GM23248 (cell line): ENCODE measurements around the gene PIGQ. TPM values are rescaled to one million over a fixed set of nuclear protein-coding genes. Genes with fewer than 3 reads are reported as not detected.

ENCODE experiments used
- DNase-seq: peaks from one replicate; pipeline ENCODE4 v3.0.0-alpha.2; 2015
- H2AFZ ChIP-seq: fragments of 200-600 bp; sonication (generic); 2 replicates; pipeline ENCODE4 v1.6.1; 2016; ENCODE audit warnings: antibody characterized with exemption
- H3F3A ChIP-seq: fragments of 200-600 bp; sonication (generic); 2 replicates; pipeline ENCODE4 v1.6.1; 2016; ENCODE audit warnings: mild to moderate bottlenecking, antibody characterized with exemption, mixed run types; ENCODE audit not compliant: insufficient read depth
- H3K27ac ChIP-seq: fragments of 200-600 bp; sonication (generic); 2 replicates; pipeline ENCODE4 v1.5.1; 2016; ENCODE audit warnings: mild to moderate bottlenecking
- H3K27me3 ChIP-seq: fragments of 200-600 bp; sonication (generic); replicated peaks from 2 replicates; pipeline ENCODE4 v1.6.1; 2016; ENCODE audit warnings: mild to moderate bottlenecking; ENCODE audit not compliant: insufficient read depth
- H3K36me3 ChIP-seq: fragments of 200-600 bp; sonication (generic); 2 replicates; pipeline ENCODE4 v1.6.1; 2016; ENCODE audit warnings: low read depth, mild to moderate bottlenecking
- H3K4me1 ChIP-seq: fragments of 200-600 bp; sonication (generic); 2 replicates; pipeline ENCODE4 v1.6.1; 2016; ENCODE audit warnings: mild to moderate bottlenecking; ENCODE audit not compliant: insufficient read depth
- H3K4me2 ChIP-seq: fragments of 200-600 bp; sonication (generic); one replicate; pipeline ENCODE4 v1.6.1; 2016; ENCODE audit warnings: mild to moderate bottlenecking; ENCODE audit not compliant: unreplicated experiment
- H3K4me3 ChIP-seq: fragments of 200-600 bp; sonication (generic); 2 replicates; pipeline ENCODE4 v1.5.1; 2016; ENCODE audit warnings: mild to moderate bottlenecking
- H3K79me2 ChIP-seq: fragments of 200-600 bp; sonication (generic); 2 replicates; pipeline ENCODE4 v1.6.1; 2016; ENCODE audit warnings: mild to moderate bottlenecking; ENCODE audit not compliant: insufficient read depth
- H3K9ac ChIP-seq: fragments of 200-600 bp; sonication (generic); 2 replicates; pipeline ENCODE4 v1.6.1; 2016; ENCODE audit warnings: mild to moderate bottlenecking
- H3K9me2 ChIP-seq: fragments of 200-600 bp; sonication (generic); 2 replicates; pipeline ENCODE4 v1.6.1; 2016; ENCODE audit warnings: mixed run types, mild to moderate bottlenecking, moderate library complexity; ENCODE audit not compliant: insufficient read depth
- H3K9me3 ChIP-seq: fragments of 200-600 bp; sonication (generic); one replicate; pipeline ENCODE4 v1.6.1; 2017; ENCODE audit warnings: low read depth
- H4K20me1 ChIP-seq: fragments of 200-600 bp; sonication (generic); 2 replicates; pipeline ENCODE4 v1.6.0; 2016; ENCODE audit not compliant: insufficient read depth
- EZH2 ChIP-seq: fragments of 200-600 bp; sonication (generic); IDR thresholded peaks from 2 replicates; pipeline ENCODE4 v1.6.1; 2018; ENCODE audit warnings: antibody characterized with exemption, mild to moderate bottlenecking; ENCODE audit not compliant: insufficient read depth, poor library complexity, severe bottlenecking
- EZH2phosphoT487 ChIP-seq: fragments of 200-600 bp; sonication (generic); IDR thresholded peaks from 2 replicates; pipeline ENCODE4 v1.6.1; 2018; ENCODE audit warnings: antibody characterized with exemption, moderate library complexity, mild to moderate bottlenecking, low read depth; ENCODE audit not compliant: insufficient read depth
- WGBS, 2 experiments: methylation state at CpG; one replicate each; pipeline ENCODE4 v1.1.6; 2015 to 2017; ENCODE audit warnings: low lambda C conversion rate in 2 of 2, low coverage in 1 of 2; ENCODE audit errors: missing lambda C conversion rate in 2 of 2; 5-methylcytosine and 5-hydroxymethylcytosine counted together
- in situ Hi-C: fragments of 300-500 bp; cut with MboI; formaldehyde crosslinking; loops from 2 replicates; pipeline ENCODE4 v1.15.0; 2020
- polyA plus RNA-seq: library from polyadenylated mRNA; unstranded; fragments of >200 nt; fragmentation: Nextera tagmentation; extraction: Ambion mirVana; gene quantifications from 2 replicates; pipeline ENCODE4 v1.2.1, GENCODE V29; 2016
- total RNA-seq: library from RNA; depleted of rRNA; stranded (reverse); fragments of >200 nt; shearing (Covaris generic); gene quantifications from 2 replicates; pipeline ENCODE4 v1.2.3, GENCODE V29; 2014

PIGQ gene
- total and polyA plus RNA-seq, 2 experiments from 2014 or later: 31.6 to 35.0 TPM

- H3K79me2 ChIP-seq: peaks cover 70% of the 10 kb centered on the region
- 98 to 99% methylated on average over 39 to 42 of the region's 43 CpGs for WGBS, 2 experiments
Observed at GRCh38 chr16:598823-599739, 29.3 kb downstream of the PIGQ start.

GRCh38 chr16:600781-601180, 31.0 kb downstream of the PIGQ start:
- no peaks in the 10 kb centered on the region for H3K4me1 ChIP-seq
- no peak overlapping the region for H3K4me2 ChIP-seq
- no peak for TF ChIP-seq EZH2
- TF ChIP-seq EZH2phosphoT487: no peak
- no peaks in the 10 kb centered on the region for H3K27me3 ChIP-seq
- H3K9me3 ChIP-seq: no peaks in the 10 kb centered on the region
- H3K9me2 ChIP-seq: no peaks in the 10 kb centered on the region
- 70 to 73% methylated on average over 7 of the region's 7 CpGs for WGBS, 2 experiments
- H3K9ac ChIP-seq: no peak overlapping the region
- no peak overlapping the region for H3K27ac ChIP-seq
- H3K36me3 ChIP-seq: no peaks in the 10 kb centered on the region
- H3K79me2 ChIP-seq: peaks cover 70% of the 10 kb centered on the region
- no peak for DNase-seq
- no peaks in the 10 kb centered on the region for H4K20me1 ChIP-seq
- no peak overlapping the region for H2AFZ ChIP-seq
- no peak overlapping the region for H3K4me3 ChIP-seq
- no peaks in the 10 kb centered on the region for H3F3A ChIP-seq
- in situ Hi-C loops: no loop called here

More at GRCh38 chr16:598823-599739, 29.3 kb downstream of the PIGQ start:
- Histone ChIP-seq H3K4me1 (no peaks in the 10 kb centered on the region), H3F3A (no peaks in the 10 kb centered on the region), H3K9me2 (no peaks in the 10 kb centered on the region), H3K27me3 (no peaks in the 10 kb centered on the region), H3K36me3 (no peaks in the 10 kb centered on the region), H4K20me1 (no peaks in the 10 kb centered on the region), H3K27ac (no peak overlapping the region), H2AFZ (no peak overlapping the region), H3K4me2 (no peak overlapping the region), H3K9ac (no peak overlapping the region), H3K4me3 (no peak overlapping the region), H3K9me3 (no peaks in the 10 kb centered on the region)
- no peak for TF ChIP-seq EZH2phosphoT487
- no peak for TF ChIP-seq EZH2
- in situ Hi-C loops: no loop called here
- DNase-seq: no peak

- Histone ChIP-seq H3K9me2 (no peaks in the 10 kb centered on the region), H3K4me1 (no peaks in the 10 kb centered on the region), H3K27ac (no peak overlapping the region), H3K9ac (no peak overlapping the region), H3K4me3 (no peak overlapping the region), H3K79me2 (peaks cover 68% of the 10 kb centered on the region), H2AFZ (no peak overlapping the region), H3K36me3 (no peaks in the 10 kb centered on the region), H3K27me3 (no peaks in the 10 kb centered on the region), H4K20me1 (no peaks in the 10 kb centered on the region), H3K9me3 (no peaks in the 10 kb centered on the region), H3F3A (no peaks in the 10 kb centered on the region), H3K4me2 (no peak overlapping the region)
- TF ChIP-seq EZH2phosphoT487 (no peak), EZH2 (no peak)
- WGBS, 2 experiments: 76 to 78% methylated on average over 5 of the region's 5 CpGs
- no peak for DNase-seq
- in situ Hi-C loops: no loop called here
Observed at GRCh38 chr16:603933-604332, 34.2 kb downstream of the PIGQ start.

GRCh38 chr16:606656-607307, 37.0 kb downstream of the PIGQ start:
- Histone ChIP-seq H3K4me1 (no peaks in the 10 kb centered on the region), H3K79me2 (peaks cover 60% of the 10 kb centered on the region), H3K27ac (no peak overlapping the region), H3K4me2 (no peak overlapping the region), H3K9me2 (no peaks in the 10 kb centered on the region), H3K9me3 (no peaks in the 10 kb centered on the region), H3K4me3 (no peak overlapping the region), H4K20me1 (no peaks in the 10 kb centered on the region), H3K36me3 (no peaks in the 10 kb centered on the region), H3K9ac (no peak overlapping the region), H3F3A (no peaks in the 10 kb centered on the region), H3K27me3 (no peaks in the 10 kb centered on the region), H2AFZ (no peak overlapping the region)
- in situ Hi-C loops: no loop called here
- no peak for TF ChIP-seq EZH2phosphoT487
- TF ChIP-seq EZH2: no peak
- no peak for DNase-seq
- 93 to 94% methylated on average over 22 of the region's 22 CpGs for WGBS, 2 experiments
